NCI-H1417 treated with DMSO at 0.1 percent for 48 hours (cell line): Measurements from ENCODE around the gene PIWIL4.

ENCODE experiments used
- DNase-seq: peaks from one replicate; lab custom pipeline; 2025; lab: John Stamatoyannopoulos, UW

The PIWIL4 gene

DNA sequence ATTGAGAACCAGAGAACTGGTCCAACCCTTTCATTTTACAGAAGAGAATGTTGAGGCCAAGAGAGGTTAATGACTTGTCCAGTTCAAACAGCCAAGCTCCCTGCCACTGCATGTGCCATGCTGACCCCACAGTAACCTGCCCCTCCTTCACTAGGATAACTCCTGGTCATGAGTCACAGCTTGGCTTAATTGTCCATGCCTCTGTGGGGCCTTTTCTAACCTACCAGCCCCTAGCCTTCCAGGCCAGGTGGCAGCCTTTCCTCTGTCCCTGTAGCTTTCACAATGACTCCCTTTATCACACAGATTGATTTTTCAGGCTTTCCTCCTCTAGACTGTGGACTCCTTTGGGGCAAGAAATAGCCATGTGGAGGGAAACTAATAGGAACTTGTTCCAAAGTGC lies 97.2 kb downstream of the PIWIL4 start:
- DNase-seq, result no peak

GRCh38 chr11:94665116-94665659 lies 98.0 kb downstream of the PIWIL4 start:
- no peak for DNase-seq

- no peak for DNase-seq
These were observed 99.9 kb downstream of the PIWIL4 start for GRCh38 chr11:94666792-94667721.

- DNase-seq, result no peak
These were observed 101.1 kb downstream of the PIWIL4 start for GRCh38 chr11:94668212-94668793.

DNA sequence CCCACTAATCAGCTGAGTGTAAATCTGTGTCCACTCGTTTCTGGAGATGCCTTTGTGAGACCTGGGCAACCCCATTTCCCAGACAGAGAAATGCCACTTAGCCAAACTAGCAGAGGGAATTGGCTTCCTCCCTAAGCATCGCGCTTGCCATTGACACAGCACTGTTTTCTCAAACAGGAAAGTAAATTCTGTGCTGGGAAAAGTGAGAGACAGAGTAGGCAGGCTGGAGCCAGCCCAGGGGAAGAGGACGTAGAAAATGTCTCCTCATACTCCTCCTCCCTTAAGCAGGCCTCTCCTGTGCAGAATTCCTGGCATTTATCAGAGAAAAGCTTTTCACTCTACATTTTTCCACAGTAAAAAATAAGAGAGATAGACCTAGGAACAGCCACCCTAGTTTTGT lies 101.9 kb downstream of the PIWIL4 start:
- DNase-seq, result no peak
